PC-3 (cell line): ENCODE data around the gene TBC1D5.

ENCODE experiments used
- CTCF ChIP-seq: fragments of 300-600 bp; sonication (generic); conservative IDR thresholded peaks from 2 replicates; pipeline ENCODE4 v1.5.1; 2017; ENCODE audit warnings: antibody characterized with exemption, low read depth, mild to moderate bottlenecking, low read length
- EZH2 ChIP-seq: fragments of 300-600 bp; sonication (generic); IDR thresholded peaks from one replicate; pipeline ENCODE4 v1.6.1; 2017; ENCODE audit warnings: antibody characterized with exemption, mild to moderate bottlenecking, low read length; ENCODE audit not compliant: unreplicated experiment
- EZH2phosphoT487 ChIP-seq: fragments of 300-600 bp; sonication (generic); IDR thresholded peaks from 2 replicates; pipeline ENCODE4 v1.6.1; 2018; ENCODE audit warnings: mild to moderate bottlenecking, antibody characterized with exemption, low read length, borderline replicate concordance

GRCh38 chr3:17546500-17547255 lies 195.8 kb downstream of the TBC1D5 start:
- TF ChIP-seq CTCF (no peak), EZH2phosphoT487 (no peak), EZH2 (no peak)
